B cell (primary cell): ENCODE results near the gene SDR39U1. TPM values are rescaled to one million over a fixed set of nuclear protein-coding genes. Genes with fewer than 3 reads are reported as not detected.
"Not testable (repeated sequence)": the region's sequence is repeated elsewhere in the genome, so short reads cannot be mapped to it uniquely, and the experiment has no call there.

Experiments
- ATAC-seq: fragments of 200-7000 bp; cut with Tn5 transposase; one replicate; pipeline ENCODE4 v1.10.0; 2021; ENCODE audit warnings: low read depth, mild to moderate bottlenecking, moderate number of reproducible peaks, moderate library complexity
- CTCF ChIA-PET: fragments of 350-600 bp; sonication (Branson Sonifier 250); formaldehyde crosslinking; loops from one replicate; lab custom pipeline; 2021; ENCODE audit warnings: antibody characterized with exemption, inconsistent platforms; lab: Charles Lee
- POLR2A ChIA-PET: fragments of 350-600 bp; sonication (Branson Sonifier 250); formaldehyde crosslinking; loops from one replicate; lab custom pipeline; 2021; ENCODE audit warnings: antibody characterized with exemption; lab: Charles Lee
- DNase-seq: peaks from one replicate; pipeline ENCODE4 v3.0.0; 2013
- H2AFZ ChIP-seq: 2 replicates; pipeline ENCODE4 v1.6.1; 2012; ENCODE audit warnings: mild to moderate bottlenecking, low read depth, low read length; ENCODE audit not compliant: insufficient read depth, poor library complexity, severe bottlenecking
- H3K27ac ChIP-seq, 2 donors: 1 replicate in 1 of 2; 2 replicates in 1 of 2; pipeline ENCODE4 v1.5.1; 2012 to 2013; ENCODE audit warnings: low read length in 2 of 2, mild to moderate bottlenecking in 2 of 2, moderate library complexity in 1 of 2
- H3K27me3 ChIP-seq, 4 experiments: fragments of 200-600 bp in 1 of 4; sonication (generic) in 1 of 4; replicated peaks in 1 of 4; 1 replicate in 2 of 4; 2 replicates in 2 of 4; pipeline versions ENCODE4 v1.6.1 to v1.7.0; 2013 to 2016; ENCODE audit warnings: low read length in 3 of 4, mild to moderate bottlenecking in 2 of 4, mixed read lengths in 1 of 4, moderate library complexity in 1 of 4; ENCODE audit not compliant: insufficient read depth in 4 of 4, control insufficient read depth in 3 of 4; ENCODE audit errors: control extremely low read depth in 1 of 4
- H3K36me3 ChIP-seq, 2 experiments: replicated peaks in 1 of 2; 1 replicate in 1 of 2; 2 replicates in 1 of 2; pipeline versions ENCODE4 v1.6.1 to v1.7.1; 2013; ENCODE audit warnings: low read length in 1 of 2; ENCODE audit not compliant: insufficient read depth in 2 of 2, control insufficient read depth in 1 of 2; ENCODE audit errors: control extremely low read depth in 1 of 2, extremely low read depth in 1 of 2
- H3K4me1 ChIP-seq, 2 donors: fragments of 200-600 bp in 1 of 2; sonication (generic) in 1 of 2; 1 replicate in 1 of 2; 2 replicates in 1 of 2; pipeline versions ENCODE4 v1.5.1 to v1.6.1; 2013 to 2017; ENCODE audit warnings: low read length in 2 of 2; ENCODE audit not compliant: control insufficient read depth in 2 of 2, insufficient read depth in 2 of 2
- H3K4me2 ChIP-seq: replicated peaks from 2 replicates; pipeline ENCODE3; 2012; ENCODE audit warnings: mild to moderate bottlenecking, low read depth, low read length; ENCODE audit not compliant: poor library complexity, severe bottlenecking
- H3K4me3 ChIP-seq, 5 experiments: fragments of 200-600 bp in 1 of 5; sonication (generic) in 1 of 5; 1 replicate in 3 of 5; 2 replicates in 2 of 5; pipeline versions ENCODE4 v1.5.1 to v1.7.0; 2011 to 2016; ENCODE audit warnings: low read length in 4 of 5, mild to moderate bottlenecking in 4 of 5, low read depth in 2 of 5, control low read depth in 1 of 5, moderate library complexity in 1 of 5; ENCODE audit not compliant: insufficient read depth in 1 of 5; ENCODE audit errors: control extremely low read depth in 1 of 5, extremely low read depth in 1 of 5
- H3K79me2 ChIP-seq: fragments of 200-600 bp; sonication (generic); one replicate; pipeline ENCODE4 v1.6.0; 2016; ENCODE audit warnings: low read length; ENCODE audit not compliant: control insufficient read depth, insufficient read depth
- H3K9ac ChIP-seq: fragments of 200-600 bp; sonication (generic); 2 replicates; pipeline ENCODE4 v1.6.1; 2017; ENCODE audit warnings: mild to moderate bottlenecking, low read length, moderate library complexity
- H3K9me3 ChIP-seq, 3 donors: one replicate each; pipeline versions ENCODE4 v1.6.1 to v1.7.1; 2013; ENCODE audit warnings: low read length in 2 of 3; ENCODE audit not compliant: control insufficient read depth in 2 of 3, insufficient read depth in 1 of 3; ENCODE audit errors: control extremely low read depth in 1 of 3
- H4K20me1 ChIP-seq: 2 replicates; pipeline ENCODE4 v1.6.0; 2012; ENCODE audit warnings: mild to moderate bottlenecking, low read length; ENCODE audit not compliant: insufficient read depth, control insufficient read depth, poor library complexity, severe bottlenecking
- H3K27ac Mint-ChIP-seq: one replicate; pipeline ENCODE4 v1.8.0; 2021; ENCODE audit warnings: mixed read lengths
- H3K27me3 Mint-ChIP-seq: one replicate; pipeline ENCODE4 v1.8.0; 2021; ENCODE audit warnings: mixed read lengths
- H3K4me1 Mint-ChIP-seq: one replicate; pipeline ENCODE4 v1.8.0; 2021; ENCODE audit warnings: mixed read lengths
- H3K4me3 Mint-ChIP-seq: one replicate; pipeline ENCODE4 v1.8.0; 2021; ENCODE audit warnings: mixed read lengths
- H3K9me3 Mint-ChIP-seq: one replicate; pipeline ENCODE4 v1.8.0; 2022; ENCODE audit warnings: mixed read lengths; ENCODE audit not compliant: insufficient read depth
- EZH2 ChIP-seq: IDR thresholded peaks from 2 replicates; pipeline ENCODE4 v1.6.1; 2012; ENCODE audit warnings: borderline replicate concordance, low read depth, mild to moderate bottlenecking, moderate library complexity, low read length; ENCODE audit not compliant: insufficient read depth, poor library complexity, severe bottlenecking
- WGBS: methylation state at CpG from one replicate; pipeline ENCODE4 v1.1.5; 2013; ENCODE audit warnings: missing lambda C conversion rate; ENCODE audit not compliant: insufficient coverage; 5-methylcytosine and 5-hydroxymethylcytosine counted together
- intact Hi-C: fragments of 100-400 bp; cut with micrococcal nuclease; formaldehyde crosslinking; loops from one replicate; pipeline ENCODE4 v1.10.0; 2022
- polyA plus RNA-seq: library from polyadenylated mRNA; depleted of rRNA; stranded (reverse); fragments of >200 nt; gene quantifications from 2 replicates; pipeline ENCODE4 v1.2.3, GENCODE V29; 2012
- total RNA-seq, 2 donors: library from RNA; stranded (reverse); fragments of 120-200 nt in 1 of 2; gene quantifications; 1 replicate in 1 of 2; 2 replicates in 1 of 2; pipeline versions ENCODE4 v1.2.3 to v1.2.4, GENCODE V29; 2013 to 2022
- TF ChIP-seq, protein P1 (sequence below): fragments of 200-600 bp; IDR thresholded peaks from one replicate; pipeline ENCODE4 v1.8.0; 2022; ENCODE audit warnings: antibody characterized with exemption, mild to moderate bottlenecking

SDR39U1 gene
- total and polyA plus RNA-seq, 2 donors (not counting 1 experiment from before 2014, with no cell fraction given): 126 to 247 TPM

DNA sequence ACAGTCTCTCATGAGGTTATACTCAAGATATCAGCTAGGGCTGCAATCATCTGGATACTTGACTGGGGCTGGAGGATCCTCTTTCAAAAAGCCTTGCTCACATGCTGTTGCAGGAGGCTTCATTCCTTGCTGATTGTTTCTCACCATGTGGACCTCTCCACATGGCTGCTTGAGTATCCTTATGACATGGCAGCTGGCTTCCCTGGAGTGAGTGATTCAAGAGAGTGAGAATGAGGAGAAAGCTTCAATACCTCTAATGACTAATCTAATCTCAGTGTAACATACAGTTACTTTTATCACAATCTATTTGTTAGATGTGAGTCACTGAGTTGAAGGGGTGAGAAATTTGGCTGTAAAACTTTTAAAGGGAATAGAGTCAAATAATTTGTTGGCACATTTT, 14.4 kb upstream of the SDR39U1 start:
- H3K27ac Mint-ChIP-seq: no peak overlapping the region
- no peak overlapping the region for H2AFZ ChIP-seq
- no peak overlapping the region for H3K9ac ChIP-seq
- DNase-seq (no peak), ATAC-seq (no peak)
- no peaks in the 10 kb centered on the region for H3K27me3 Mint-ChIP-seq
- H3K27me3 ChIP-seq: no peaks in the 10 kb centered on the region
- intact Hi-C loops: no loop called here
- no peak overlapping the region for H3K4me3 Mint-ChIP-seq
- H3K4me2 ChIP-seq: no peak overlapping the region
- no peak for TF ChIP-seq EZH2
- TF ChIP-seq, protein P1, sequence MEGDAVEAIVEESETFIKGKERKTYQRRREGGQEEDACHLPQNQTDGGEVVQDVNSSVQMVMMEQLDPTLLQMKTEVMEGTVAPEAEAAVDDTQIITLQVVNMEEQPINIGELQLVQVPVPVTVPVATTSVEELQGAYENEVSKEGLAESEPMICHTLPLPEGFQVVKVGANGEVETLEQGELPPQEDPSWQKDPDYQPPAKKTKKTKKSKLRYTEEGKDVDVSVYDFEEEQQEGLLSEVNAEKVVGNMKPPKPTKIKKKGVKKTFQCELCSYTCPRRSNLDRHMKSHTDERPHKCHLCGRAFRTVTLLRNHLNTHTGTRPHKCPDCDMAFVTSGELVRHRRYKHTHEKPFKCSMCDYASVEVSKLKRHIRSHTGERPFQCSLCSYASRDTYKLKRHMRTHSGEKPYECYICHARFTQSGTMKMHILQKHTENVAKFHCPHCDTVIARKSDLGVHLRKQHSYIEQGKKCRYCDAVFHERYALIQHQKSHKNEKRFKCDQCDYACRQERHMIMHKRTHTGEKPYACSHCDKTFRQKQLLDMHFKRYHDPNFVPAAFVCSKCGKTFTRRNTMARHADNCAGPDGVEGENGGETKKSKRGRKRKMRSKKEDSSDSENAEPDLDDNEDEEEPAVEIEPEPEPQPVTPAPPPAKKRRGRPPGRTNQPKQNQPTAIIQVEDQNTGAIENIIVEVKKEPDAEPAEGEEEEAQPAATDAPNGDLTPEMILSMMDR: no peak
- no peaks in the 10 kb centered on the region for H3K36me3 ChIP-seq
- H3K4me3 ChIP-seq: no peak overlapping the region
- H3K27ac ChIP-seq: no peak overlapping the region
- no peaks in the 10 kb centered on the region for H3K4me1 ChIP-seq
- ChIA-PET CTCF (no interaction called here), POLR2A (no interaction called here)
- H3K9me3 Mint-ChIP-seq: no peaks in the 10 kb centered on the region
- H3K79me2 ChIP-seq: no peaks in the 10 kb centered on the region
- no peaks in the 10 kb centered on the region for H4K20me1 ChIP-seq
- H3K9me3 ChIP-seq: peaks cover 1 to 9% (median 3%) of the 10 kb centered on the region in 3 donors
- H3K4me1 Mint-ChIP-seq: no peaks in the 10 kb centered on the region

DNA sequence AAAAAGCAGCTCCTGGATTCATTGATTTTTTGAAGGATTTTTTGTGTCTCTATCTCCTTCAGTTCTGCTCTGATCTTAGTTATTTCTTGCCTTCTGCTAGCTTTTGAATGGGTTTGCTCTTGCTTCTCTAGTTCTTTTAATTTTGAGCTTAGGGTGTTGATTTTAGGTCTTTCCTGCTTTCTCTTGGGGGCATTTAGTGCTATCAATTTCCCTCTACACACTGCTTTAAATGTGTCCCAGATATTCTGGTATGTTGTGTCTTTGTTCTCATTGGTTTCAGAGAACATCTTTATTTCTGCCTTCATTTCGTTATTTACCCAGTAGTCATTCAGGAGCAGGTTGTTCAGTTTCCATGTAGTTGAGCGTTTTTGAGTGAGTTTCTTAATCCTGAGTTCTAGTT, 8.3 kb upstream of the SDR39U1 start:
- ATAC-seq, H4K20me1 ChIP-seq, H3K4me2 ChIP-seq, intact Hi-C loops, H3K4me1 Mint-ChIP-seq, H3K27me3 ChIP-seq, H3K4me3 ChIP-seq, POLR2A ChIA-PET, H3K9ac ChIP-seq, H3K9me3 Mint-ChIP-seq, H2AFZ ChIP-seq, H3K36me3 ChIP-seq, H3K27ac ChIP-seq, CTCF ChIA-PET, H3K27ac Mint-ChIP-seq, H3K9me3 ChIP-seq, H3K4me3 Mint-ChIP-seq, DNase-seq, H3K4me1 ChIP-seq, H3K27me3 Mint-ChIP-seq, H3K79me2 ChIP-seq: not testable (repeated sequence)
- no CpG with 5 or more reads among the region's 2 CpGs for WGBS
